ENCODE data around the gene CLPTM1L. TPM values are rescaled to one million over a fixed set of nuclear protein-coding genes. Genes with fewer than 3 reads are reported as not detected.

CLPTM1L gene
- total RNA-seq, 1 donor from 2014 or later = 169 TPM

GRCh38 chr5:1315709-1316587, 29.0 kb downstream of the CLPTM1L start:
- no peak for DNase-seq (ENCODE audit: low read depth)

GRCh38 chr5:1315018-1315708, 29.7 kb downstream of the CLPTM1L start:
- DNase-seq (ENCODE audit: low read depth) = no peak

DNA sequence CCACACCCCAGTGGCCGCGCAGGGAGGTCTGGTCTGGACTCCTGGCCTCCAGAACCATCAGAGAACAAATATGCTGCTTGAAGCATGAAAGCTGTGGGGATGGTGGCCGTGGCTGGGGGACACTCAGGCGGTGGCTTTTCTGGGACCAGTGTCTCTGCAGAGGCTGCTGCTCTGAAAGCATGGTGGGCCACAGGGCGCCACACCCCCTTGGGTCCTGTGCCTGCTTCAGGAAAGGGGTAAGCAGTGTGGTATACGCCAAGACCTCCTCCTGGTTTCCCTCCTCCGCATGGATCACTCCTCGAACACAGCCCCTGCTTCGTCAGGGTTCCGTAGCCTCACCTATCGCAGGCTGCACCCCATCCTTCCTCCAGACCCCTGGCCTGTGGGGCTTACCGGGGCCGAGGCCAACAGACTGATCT, 30.3 kb downstream of the CLPTM1L start:
- DNase-seq (ENCODE audit: low read depth) = no peak

- no peak for DNase-seq (ENCODE audit: low read depth)
These were observed 31.7 kb downstream of the CLPTM1L start for GRCh38 chr5:1312993-1313833.

- no peak for DNase-seq (ENCODE audit: low read depth)
These were observed 32.7 kb downstream of the CLPTM1L start for GRCh38 chr5:1312206-1312605.

DNA sequence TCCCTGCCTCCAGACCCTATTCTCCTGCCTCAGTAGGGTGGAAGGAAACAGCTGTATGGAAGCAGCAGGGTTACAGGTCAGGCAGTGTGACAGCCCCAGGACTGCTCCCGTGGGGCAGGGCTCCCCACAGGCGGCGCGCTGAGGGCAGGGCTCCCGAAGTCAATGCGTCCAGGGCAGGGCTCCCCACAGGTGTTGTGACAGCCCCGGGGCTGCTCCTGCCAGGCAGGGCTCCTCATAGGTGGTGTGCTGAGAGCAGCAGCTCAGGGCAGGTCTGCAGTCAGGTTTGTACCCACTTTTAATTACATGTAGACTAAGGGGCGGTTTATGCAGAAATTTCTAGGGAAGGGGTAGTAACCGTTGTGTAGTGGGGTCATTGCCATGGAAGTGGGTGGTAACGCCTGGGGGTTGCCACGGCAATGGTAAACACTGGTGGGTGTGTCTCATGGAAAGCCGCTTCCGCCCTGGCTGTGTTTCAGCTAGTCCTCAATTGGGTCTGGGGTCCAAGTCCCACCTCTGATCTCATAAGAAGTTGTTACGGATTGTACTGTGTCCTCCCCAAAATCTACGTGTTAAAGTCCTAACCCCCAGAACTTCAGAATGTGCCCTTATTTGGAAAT, 33.4 kb downstream of the CLPTM1L start:
- DNase-seq (ENCODE audit: low read depth) = no peak

GRCh38 chr5:1310118-1310517, 34.8 kb downstream of the CLPTM1L start:
- DNase-seq (ENCODE audit: low read depth) = no peak

- no peak for DNase-seq (ENCODE audit: low read depth)
These were observed 40.9 kb downstream of the CLPTM1L start for GRCh38 chr5:1304033-1304432.

- DNase-seq (ENCODE audit: low read depth) = no peak
These were observed 42.6 kb downstream of the CLPTM1L start for GRCh38 chr5:1302258-1302657.

DNA sequence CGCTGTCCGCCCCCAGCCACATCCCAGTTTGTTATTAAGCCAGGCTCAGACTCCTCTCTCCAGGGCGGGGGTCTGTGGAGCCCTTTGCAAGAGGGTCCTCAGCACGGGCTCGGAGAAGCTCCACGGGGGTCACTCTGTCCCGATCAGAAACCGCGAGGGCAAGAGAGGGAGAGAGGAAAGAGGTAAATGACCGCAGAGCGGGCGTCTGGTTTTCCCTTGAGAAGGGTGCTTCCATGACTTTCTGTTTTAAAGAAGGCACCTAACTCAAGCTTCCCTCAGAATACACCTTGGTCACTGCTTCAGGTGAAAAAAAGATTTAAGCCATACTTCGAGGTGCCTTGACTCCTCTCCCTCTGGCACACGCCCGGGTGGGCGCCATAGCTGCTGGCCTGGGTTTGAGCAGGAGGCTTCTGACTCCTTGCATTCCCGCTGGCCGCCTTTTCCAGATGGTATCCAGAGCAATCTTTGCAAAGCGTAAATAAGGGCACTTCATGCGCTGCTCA, 44.3 kb downstream of the CLPTM1L start:
- no peak for DNase-seq (ENCODE audit: low read depth)

GRCh38 chr5:1299961-1300360, 44.9 kb downstream of the CLPTM1L start:
- no peak for DNase-seq (ENCODE audit: low read depth)

DNA sequence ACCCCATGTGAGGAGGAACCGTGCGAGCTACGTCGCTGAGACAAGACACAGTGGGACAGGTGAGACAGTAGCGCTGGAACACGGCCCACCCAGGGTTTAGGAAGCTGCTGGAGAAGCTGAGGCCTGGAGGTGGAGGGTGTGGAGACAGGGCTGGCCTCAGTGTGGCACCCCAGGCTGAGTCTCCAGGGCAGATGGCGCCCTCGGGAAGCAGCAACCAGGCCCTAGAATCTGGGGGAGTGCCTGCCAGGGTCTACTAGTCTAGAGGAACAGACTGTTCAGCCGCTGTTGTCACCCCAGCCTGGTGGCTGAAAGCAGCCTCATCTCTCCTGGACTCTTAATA, 45.4 kb downstream of the CLPTM1L start:
- no peak for DNase-seq (ENCODE audit: low read depth)

DNA sequence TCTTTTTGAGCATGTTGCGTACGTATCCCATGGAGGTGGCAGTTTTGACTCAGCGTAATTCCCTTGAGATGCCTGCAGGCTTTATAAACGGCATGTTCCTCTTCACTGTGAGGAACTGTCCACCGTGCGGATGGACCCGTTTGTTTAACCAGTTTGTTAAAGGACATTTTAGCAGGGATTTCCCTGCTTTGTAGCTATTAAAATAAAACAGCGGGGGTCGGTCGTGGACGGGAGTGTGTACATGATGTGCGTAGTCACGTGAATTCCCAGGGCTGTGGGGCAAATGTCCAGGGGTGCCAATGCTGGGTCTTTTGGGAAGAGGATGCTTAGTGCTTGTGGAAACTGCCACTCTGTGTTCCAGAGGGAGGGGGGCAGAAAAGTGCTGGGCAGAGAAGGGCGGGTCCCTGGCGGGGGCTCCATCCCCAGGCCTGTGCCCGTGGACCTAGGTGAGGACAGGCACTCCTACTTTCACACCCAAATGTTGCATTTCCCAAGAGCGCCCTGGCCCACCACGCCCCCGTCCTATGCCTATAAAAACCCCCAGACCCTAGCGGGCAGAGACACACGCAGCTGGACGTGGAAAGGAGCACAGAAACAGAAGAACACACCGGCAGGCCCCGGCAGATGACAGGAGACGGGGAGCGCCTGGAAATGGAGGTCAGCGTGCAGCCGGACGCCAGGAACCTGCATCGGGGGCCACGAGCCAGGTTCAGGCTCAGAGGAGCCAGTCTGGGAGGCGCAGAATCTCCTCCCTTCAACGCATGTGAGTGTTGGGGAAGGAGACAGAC, 46.0 kb downstream of the CLPTM1L start:
- DNase-seq (ENCODE audit: low read depth) = no peak

GRCh38 chr5:1298067-1298551, 46.8 kb downstream of the CLPTM1L start:
- no peak for DNase-seq (ENCODE audit: low read depth)

- no peak for DNase-seq (ENCODE audit: low read depth)
These were observed 47.7 kb downstream of the CLPTM1L start for GRCh38 chr5:1297243-1297642.

GRCh38 chr5:1295650-1296037, 49.3 kb downstream of the CLPTM1L start:
- no peak for DNase-seq (ENCODE audit: low read depth)

DNA sequence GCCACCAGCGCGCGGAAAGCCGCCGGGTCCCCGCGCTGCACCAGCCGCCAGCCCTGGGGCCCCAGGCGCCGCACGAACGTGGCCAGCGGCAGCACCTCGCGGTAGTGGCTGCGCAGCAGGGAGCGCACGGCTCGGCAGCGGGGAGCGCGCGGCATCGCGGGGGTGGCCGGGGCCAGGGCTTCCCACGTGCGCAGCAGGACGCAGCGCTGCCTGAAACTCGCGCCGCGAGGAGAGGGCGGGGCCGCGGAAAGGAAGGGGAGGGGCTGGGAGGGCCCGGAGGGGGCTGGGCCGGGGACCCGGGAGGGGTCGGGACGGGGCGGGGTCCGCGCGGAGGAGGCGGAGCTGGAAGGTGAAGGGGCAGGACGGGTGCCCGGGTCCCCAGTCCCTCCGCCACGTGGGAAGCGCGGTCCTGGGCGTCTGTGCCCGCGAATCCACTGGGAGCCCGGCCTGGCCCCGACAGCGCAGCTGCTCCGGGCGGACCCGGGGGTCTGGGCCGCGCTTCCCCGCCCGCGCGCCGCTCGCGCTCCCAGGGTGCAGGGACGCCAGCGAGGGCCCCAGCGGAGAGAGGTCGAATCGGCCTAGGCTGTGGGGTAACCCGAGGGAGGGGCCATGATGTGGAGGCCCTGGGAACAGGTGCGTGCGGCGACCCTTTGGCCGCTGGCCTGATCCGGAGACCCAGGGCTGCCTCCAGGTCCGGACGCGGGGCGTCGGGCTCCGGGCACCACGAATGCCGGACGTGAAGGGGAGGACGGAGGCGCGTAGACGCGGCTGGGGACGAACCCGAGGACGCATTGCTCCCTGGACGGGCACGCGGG, 49.9 kb downstream of the CLPTM1L start, which contains the start of gene TERT:
TERT (minus strand) TSS at position 234 of the 815 bp plus-strand sequence; CDS start at position 155, 79 bp downstream.
- DNase-seq (ENCODE audit: low read depth) = peak; percentile 12

- peak; percentile 26 for DNase-seq (ENCODE audit: low read depth)
These were observed 50.6 kb downstream of the CLPTM1L start for GRCh38 chr5:1294206-1294834.

Measured in myocyte (in vitro differentiated cells).